ENCODE data around the gene C4orf51.

C4orf51 gene

DNA sequence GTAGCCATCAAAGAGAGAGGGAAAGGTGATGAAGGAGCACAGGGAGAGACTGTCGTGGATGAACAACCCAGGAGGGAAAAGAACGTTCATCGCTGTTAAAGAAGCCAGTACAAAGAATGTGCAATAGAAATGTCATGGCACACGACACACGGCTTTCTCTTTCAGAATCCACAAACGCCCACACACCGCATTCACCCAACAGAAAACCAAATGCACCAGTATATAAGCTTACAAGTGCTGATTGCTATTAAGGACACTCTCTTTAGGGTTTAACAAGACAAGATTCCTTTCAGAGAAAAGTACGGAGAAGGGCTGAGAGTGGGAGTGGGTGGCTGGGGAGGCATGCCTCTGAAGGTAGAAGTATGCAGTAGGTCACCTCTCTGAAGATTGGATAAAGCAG lies 80.2 kb downstream of the C4orf51 start:
- no peak for DNase-seq

DNA sequence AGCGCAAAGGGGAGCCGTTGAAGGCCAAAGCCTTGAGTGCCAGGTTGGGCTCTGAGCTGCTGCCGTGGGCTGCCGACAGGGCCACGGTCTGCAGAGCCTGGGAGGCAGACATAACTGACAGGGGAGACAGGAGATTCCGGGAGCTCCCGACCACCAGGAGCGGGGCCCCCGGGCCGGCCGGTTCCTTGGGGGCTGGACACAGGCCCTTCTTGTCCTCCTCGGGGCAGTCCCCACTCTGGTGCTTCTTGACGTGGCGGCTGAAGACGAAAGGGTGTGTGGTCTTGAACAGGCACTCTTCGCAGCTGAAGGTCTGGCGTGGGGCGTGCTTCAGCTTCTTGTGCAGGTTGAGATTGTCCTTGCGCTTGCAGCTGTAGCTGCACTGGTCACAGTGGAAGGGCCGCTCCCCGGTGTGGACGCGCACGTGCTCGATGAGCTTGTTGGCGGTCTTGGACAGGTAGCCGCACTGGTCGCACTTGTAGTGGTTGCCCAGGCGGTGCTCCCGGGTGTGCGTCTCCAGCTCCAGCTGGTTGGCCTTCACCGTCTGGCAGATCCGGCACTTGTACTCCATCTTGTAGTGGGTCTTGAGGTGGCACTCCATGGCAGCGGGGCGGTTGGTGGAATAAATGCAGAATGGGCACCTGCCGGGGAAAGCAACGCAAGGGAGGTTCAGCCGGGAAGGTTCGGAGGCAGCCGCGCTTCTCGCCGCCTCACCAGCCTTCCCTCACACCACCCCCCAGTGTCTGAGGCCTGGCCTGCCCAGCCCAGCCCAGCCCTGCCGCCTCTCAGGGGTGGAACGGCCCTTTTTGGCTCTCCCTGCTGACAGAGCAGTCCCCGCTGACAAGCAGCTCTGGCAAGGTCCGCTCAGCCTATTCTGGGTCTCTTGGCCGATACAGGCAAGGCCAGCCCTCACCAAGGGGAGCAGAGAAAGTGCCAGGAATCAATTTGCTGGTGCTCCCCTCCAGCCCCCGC lies 81.3 kb downstream of the C4orf51 start:
- DNase-seq = no peak

DNA sequence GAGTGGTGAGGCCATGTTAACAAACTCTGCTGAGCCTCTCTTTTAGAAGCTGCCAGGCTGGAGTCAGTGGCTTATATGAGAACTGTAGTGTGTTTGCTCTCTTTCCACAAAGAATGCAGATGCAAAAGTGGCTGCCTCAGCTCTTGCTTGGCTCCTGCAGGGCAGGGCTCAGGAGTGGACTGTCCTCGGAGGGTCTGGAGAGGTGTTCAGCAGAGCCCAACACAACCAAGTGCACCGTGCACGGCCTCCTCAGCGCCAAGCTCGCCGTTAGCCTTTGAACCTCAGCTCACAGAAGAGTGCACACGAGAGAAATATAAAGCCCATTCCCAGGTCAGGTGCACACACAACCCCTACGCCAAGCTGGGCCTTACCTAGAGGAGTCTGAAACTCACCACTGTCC lies 82.8 kb downstream of the C4orf51 start:
- DNase-seq = no peak

DNA sequence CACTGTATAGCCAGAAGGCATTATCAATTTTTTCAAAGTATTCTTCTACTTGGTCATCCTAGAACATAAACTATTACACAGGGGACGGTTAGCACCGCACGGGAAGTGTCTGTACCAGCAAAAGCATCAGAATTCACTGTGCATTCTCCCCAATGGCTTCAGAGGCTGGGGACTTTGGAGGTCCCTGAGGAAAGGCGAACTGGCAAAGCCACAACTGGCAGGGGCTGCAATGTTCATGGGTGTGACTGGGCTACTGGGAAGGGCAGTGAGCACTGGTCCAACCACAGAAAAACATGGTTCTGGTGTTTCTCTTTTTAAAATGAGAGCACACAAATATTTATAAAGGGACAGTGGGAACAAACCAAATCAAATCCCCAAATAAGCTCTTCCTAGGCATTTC lies 83.5 kb downstream of the C4orf51 start:
- no peak for DNase-seq

DNA sequence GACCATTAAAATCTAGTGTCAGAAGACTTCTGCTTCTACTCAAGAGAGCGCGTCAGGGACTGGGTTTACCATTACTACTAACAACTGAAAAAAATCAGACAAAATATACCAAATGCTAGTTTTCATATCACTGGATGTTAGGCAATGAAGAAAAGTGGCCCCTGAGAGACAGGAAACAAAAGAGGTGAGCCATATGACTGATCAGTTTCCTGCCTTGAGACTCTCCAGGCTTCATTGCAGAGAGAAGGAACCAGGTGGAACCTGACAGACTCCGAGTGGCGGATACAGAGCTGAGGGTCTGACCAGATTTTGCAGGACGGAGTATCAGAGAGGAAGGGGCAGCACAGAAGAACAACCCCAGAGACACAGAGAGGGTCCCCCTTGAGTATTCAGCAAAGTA lies 86.3 kb downstream of the C4orf51 start:
- no peak for DNase-seq

DNA sequence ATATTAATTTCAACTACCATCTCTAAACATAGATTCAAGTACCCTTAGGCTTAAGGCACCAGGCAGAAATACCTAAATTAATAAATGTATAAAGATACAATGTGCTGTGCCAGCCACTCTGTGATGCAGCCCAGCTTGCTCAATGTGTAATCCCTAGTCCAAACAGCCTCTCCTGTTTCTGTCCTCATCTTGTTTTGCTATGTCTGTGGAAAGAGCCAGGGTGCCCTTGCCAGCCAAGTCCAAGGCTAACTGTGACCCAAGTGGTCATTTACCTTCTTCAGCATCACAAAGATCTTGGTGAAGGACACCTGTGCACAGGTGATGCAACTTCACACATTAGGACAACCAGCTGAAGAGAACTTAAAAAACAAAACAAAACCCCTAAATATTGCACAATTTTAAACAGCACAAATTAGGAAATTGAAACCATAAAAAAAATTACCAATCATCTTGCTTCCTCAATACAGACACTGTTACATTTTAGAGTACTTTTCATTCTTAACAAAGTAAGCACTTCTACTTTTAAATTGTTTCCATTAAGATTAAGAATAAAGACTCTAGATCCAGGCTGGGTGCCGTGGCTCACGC lies 89.6 kb downstream of the C4orf51 start:
- no peak for DNase-seq

DNA sequence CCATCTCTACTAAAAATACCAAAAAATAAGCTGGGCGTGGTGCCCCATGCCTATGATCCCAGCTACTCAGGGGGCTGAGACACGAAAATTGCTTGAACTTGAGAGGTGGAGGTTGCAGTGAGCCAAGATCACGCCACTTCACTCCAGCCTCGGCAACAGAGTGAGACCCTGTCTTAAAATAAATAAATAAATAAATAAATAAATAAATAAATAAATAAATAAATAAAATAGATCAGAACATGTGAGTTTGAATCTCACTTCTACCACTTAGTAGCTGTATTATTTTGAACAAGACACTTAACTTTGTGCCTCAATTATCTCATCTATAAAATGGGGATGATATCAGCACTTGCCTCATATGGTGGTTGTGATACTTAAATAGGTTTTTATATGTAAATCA lies 90.2 kb downstream of the C4orf51 start:
- DNase-seq = no peak

DNA sequence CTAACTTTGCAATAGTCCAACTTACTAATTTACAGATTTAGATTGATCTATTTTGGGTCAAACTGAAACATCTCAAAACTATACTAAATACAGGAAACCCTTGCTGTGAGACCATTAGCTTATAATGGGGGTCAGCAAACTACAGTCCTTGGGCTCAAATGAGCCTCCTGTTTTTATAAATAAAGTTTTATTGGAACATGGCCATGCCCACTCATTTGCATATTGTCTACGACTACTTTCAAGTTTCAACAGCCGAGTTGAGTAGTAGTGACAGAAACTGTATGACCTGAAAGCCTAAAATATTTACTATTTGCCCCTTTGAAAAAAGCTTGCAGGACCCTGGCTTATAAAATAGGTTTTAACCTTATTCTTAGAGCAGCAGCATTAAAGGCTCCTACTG lies 92.4 kb downstream of the C4orf51 start:
- DNase-seq = no peak

DNA sequence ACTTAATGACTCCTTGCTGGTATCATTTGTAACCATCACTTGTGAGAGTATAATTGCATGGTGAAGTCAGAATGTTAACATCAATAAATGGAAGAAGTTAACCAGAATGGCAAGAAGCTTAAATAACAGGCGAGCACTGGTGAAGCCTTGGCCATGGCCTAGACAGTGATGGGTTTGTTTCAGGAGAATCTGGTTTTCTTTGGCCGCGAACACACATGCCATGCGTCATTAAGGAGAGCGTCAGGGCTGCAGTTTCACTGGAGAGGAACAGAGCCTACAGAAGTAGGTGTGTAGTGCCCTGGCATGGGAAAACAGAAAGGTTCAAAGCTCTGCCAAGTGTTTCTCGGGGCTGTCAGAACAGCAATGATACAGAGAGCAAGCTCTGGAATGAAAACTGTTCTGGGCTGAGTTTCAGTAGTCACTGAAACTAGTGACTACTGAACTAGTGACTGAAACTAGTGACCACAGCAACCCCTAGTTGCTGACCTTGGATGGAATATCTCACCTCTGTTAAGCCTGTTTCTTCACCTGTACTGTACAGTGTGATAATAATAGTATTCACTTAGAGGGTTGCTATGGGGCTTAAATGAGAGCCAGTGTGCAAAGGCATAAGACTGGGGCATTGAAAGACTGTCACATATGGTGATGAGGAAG lies 93.8 kb downstream of the C4orf51 start:
- no peak for DNase-seq

DNA sequence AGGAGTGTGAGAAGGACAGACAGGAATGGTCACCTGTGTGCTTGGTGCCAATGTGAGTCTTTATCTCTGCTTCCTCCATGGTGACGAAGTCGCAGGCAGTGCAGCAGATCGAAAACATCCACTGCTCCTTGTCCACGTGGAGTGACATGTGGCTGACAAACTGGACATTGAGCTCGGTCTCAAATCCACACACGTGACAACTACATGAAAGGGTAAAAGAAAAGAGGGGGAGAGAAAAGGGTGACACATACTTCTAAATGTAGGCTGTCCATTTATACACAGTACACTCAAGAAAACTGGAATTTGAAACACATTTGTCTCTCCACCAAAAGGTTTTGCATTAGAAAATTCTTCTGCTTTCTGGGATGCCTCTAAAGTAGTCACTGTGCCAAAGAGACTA lies 94.5 kb downstream of the C4orf51 start:
- DNase-seq = no peak

DNA sequence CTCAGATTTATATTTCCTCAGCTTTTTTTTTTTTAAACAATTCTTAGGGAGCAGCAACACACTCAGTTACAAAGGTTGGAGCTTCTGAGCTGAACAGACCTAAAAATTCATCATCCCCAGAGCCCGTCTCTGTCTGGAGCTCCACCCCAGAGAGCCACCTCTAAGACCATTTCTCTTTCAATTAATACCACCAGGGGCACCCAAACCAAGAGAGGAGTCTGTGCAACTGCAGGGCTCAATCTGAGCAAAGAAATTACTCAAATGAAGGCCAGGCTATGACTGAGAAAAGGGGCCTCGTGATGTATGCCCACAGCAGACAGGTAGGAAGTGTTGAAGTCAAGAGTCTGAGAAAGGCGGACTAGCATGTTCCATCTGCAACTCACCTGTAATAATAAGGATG lies 95.5 kb downstream of the C4orf51 start:
- DNase-seq = no peak

DNA sequence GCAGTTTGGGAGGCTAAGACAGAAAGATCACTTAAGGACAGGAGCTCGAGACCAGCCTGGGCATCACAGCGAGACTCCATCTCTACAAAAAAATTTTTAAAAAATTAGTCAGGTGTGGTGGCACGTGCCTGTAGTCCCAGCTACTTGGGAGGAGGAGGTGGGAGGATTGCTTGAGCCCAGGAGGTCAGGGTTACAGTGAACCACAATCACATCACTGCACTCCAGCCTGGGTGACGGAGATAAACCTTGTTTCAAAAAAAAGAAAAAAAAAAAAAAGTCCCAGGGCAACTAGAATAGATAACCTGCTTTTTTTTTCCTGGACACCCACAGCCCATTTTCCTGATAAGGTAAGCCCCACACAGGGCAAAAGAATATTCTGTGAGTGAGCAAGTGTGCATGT lies 96.3 kb downstream of the C4orf51 start:
- DNase-seq = no peak

DNA sequence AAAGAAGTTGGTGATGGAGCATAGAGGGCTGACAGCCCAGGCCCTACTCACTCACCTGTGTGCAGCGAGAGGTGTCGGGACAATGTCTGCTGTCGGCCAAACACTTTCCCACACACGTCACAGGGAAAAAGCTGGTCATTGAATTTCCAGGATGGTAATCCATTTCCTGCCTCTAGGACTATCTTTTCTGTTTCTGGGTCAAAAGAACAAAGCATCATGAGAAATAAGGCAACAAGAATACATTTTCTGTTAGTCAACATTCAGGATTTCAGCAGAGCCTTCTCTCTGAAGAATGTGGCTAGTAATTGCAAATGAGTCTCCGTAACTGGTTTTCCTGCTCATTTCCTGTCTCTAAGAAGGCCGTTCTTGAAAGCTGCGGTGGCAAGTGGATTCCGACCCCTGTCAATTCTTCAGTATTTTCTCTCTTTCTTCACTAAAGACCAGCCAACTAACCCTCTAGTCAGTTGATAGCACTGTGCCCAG lies 99.4 kb downstream of the C4orf51 start:
- no peak for DNase-seq

DNA sequence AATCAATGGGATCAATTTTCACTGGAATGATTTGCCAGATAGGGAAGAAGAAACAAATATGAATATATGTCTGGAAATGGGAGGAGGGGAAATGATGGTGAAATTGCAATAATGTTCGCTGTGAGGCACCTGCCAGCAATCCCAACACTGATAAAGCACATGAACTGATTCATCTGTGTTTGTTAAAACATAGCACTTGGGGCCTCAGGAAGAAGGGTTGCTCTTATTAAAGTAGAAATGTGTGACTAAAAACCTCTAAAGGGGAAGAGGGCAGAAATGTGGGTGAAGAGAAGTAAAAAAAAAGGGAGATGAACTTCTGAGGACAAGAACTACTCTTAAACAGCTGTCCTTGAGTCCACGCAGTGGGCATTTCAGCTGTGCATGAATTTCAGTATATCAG lies 101.4 kb downstream of the C4orf51 start:
- no peak for DNase-seq

All from NCI-H1930 (cell line).